Thoracic aorta (tissue), 2 donors: ENCODE measurements around the gene HP1BP3. TPM values are rescaled to one million over a fixed set of nuclear protein-coding genes. Genes with fewer than 3 reads are reported as not detected.

Experiments
- ATAC-seq: fragments of 150-250 bp; one replicate; pipeline ENCODE4 v1.8.0; 2017; ENCODE audit warnings: low read depth; ENCODE audit not compliant: insufficient number of reproducible peaks, low FRiP score
- DNase-seq: peaks from one replicate; pipeline ENCODE4 v3.0.0-alpha.2; 2020; ENCODE audit warnings: low spot score
- H3K27ac ChIP-seq, 2 donors: fragments of 200-600 bp; sonication (generic); 1 replicate in 1 of 2; 2 replicates in 1 of 2; pipeline ENCODE4 v1.5.1; 2016; ENCODE audit warnings: mild to moderate bottlenecking in 2 of 2, moderate library complexity in 2 of 2
- H3K27me3 ChIP-seq: fragments of 200-600 bp; sonication (generic); replicated peaks from 2 replicates; pipeline ENCODE4 v1.6.0; 2016; ENCODE audit warnings: mild to moderate bottlenecking; ENCODE audit not compliant: insufficient read depth
- H3K36me3 ChIP-seq: fragments of 200-600 bp; sonication (generic); one replicate; pipeline ENCODE4 v1.5.1; 2016
- H3K4me1 ChIP-seq, 2 donors: fragments of 200-600 bp; sonication (generic); 1 replicate in 1 of 2; 2 replicates in 1 of 2; pipeline versions ENCODE4 v1.5.1 to v1.6.0; 2016; ENCODE audit warnings: low read depth in 2 of 2, mild to moderate bottlenecking in 1 of 2; ENCODE audit not compliant: control insufficient read depth in 1 of 2
- H3K4me3 ChIP-seq: fragments of 200-600 bp; sonication (generic); 2 replicates; pipeline ENCODE4 v1.5.1; 2016; ENCODE audit warnings: mild to moderate bottlenecking
- H3K9me3 ChIP-seq: fragments of 200-600 bp; sonication (generic); 2 replicates; pipeline ENCODE4 v1.5.1; 2016
- total RNA-seq, 2 donors: library from RNA; depleted of rRNA; stranded (reverse); fragments of >200 nt; gene quantifications; one replicate each; pipeline versions ENCODE4 v1.1.0 to v1.2.3, GENCODE V29; 2016
- TF ChIP-seq, protein P1 (sequence below): fragments of 200-600 bp; sonication (generic); IDR thresholded peaks from one replicate; pipeline ENCODE4 v1.5.1; 2019; ENCODE audit warnings: antibody characterized with exemption

Gene HP1BP3
- total RNA-seq, 2 donors from 2014 or later: 186 to 189 TPM

DNA sequence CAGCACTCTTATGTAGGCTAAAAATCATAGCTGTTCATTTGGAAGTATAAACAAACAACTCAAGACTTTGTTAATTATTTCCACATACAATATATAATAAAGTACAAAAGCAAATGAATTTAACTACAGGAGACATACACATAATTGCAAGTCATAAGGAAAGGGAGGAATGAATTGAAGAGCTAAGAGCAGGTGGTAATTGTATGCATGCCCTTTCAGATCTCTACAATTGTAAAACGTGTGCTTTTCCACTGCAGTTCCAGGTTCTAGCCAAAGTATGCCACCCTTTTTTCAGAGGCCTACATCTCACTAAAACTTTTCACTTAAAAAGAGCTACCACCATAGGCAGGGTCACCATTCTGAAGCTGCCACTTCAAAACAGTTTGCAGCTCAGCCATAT is 42.8 kb upstream of the HP1BP3 start:
- TF ChIP-seq, protein P1, sequence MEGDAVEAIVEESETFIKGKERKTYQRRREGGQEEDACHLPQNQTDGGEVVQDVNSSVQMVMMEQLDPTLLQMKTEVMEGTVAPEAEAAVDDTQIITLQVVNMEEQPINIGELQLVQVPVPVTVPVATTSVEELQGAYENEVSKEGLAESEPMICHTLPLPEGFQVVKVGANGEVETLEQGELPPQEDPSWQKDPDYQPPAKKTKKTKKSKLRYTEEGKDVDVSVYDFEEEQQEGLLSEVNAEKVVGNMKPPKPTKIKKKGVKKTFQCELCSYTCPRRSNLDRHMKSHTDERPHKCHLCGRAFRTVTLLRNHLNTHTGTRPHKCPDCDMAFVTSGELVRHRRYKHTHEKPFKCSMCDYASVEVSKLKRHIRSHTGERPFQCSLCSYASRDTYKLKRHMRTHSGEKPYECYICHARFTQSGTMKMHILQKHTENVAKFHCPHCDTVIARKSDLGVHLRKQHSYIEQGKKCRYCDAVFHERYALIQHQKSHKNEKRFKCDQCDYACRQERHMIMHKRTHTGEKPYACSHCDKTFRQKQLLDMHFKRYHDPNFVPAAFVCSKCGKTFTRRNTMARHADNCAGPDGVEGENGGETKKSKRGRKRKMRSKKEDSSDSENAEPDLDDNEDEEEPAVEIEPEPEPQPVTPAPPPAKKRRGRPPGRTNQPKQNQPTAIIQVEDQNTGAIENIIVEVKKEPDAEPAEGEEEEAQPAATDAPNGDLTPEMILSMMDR: no peak
- H3K4me1 ChIP-seq: no peaks in the 10 kb centered on the region
- no peak for ATAC-seq
- H3K4me3 ChIP-seq: no peak overlapping the region
- DNase-seq: no peak
- H3K36me3 ChIP-seq: peaks cover 9% of the 10 kb centered on the region
- no peak overlapping the region for H3K27ac ChIP-seq
- no peaks in the 10 kb centered on the region for H3K27me3 ChIP-seq
- H3K9me3 ChIP-seq: no peaks in the 10 kb centered on the region

- ATAC-seq: no peak
- DNase-seq: no peak
- H3K27me3 ChIP-seq: no peaks in the 10 kb centered on the region
- no peaks in the 10 kb centered on the region for H3K9me3 ChIP-seq
- no peaks in the 10 kb centered on the region for H3K4me1 ChIP-seq
- TF ChIP-seq, protein P1: no peak
- H3K36me3 ChIP-seq: peaks cover 9% of the 10 kb centered on the region
- no peak overlapping the region for H3K4me3 ChIP-seq
- no peak overlapping the region for H3K27ac ChIP-seq
These were observed 42.4 kb upstream of the HP1BP3 start for GRCh38 chr1:20829531-20829930.

DNA sequence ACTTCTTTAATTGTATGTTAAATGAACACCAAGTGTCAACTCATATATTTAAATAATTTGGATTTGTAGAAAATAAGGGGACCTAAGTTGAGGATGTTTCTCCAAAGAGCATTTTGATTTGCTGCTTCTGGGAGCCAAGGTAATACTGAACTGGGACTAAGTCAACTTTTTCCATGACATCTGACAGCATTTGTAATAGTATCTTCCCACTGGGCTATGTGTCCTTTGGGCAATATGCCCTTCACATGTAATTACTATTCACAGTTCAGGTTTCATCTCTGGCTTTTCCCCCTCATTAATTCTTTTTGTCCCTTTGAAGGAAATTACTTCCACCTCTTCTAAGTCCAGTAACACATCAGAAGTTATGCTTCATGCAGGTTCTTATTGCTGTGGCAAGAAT is 36.7 kb upstream of the HP1BP3 start:
- DNase-seq: no peak
- no peak overlapping the region for H3K4me3 ChIP-seq
- peaks cover 8% of the 10 kb centered on the region for H3K36me3 ChIP-seq
- ATAC-seq: no peak
- no peaks in the 10 kb centered on the region for H3K9me3 ChIP-seq
- TF ChIP-seq, protein P1: no peak
- H3K27me3 ChIP-seq: no peaks in the 10 kb centered on the region
- no peak overlapping the region for H3K27ac ChIP-seq
- H3K4me1 ChIP-seq: no peaks in the 10 kb centered on the region

DNA sequence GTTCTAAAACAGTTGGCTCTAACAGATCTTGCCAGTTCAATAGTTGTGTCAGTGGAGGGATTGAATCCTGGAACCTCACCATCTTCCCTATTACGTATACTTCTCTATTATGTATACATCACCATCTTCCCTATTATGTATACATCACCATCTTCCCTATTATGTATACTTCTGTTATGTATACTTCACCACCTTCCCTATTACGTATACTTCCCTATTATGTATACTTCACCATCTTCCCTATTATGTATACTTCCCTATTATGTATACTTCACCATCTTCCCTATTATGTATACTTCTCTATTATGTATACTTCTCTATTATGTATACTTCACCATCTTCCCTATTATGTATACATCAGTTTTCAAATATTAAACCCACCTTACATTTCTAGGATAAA is 34.4 kb upstream of the HP1BP3 start:
- H3K27me3 ChIP-seq: no peaks in the 10 kb centered on the region
- DNase-seq: no peak
- H3K36me3 ChIP-seq: peaks cover 7% of the 10 kb centered on the region
- H3K27ac ChIP-seq: no peak overlapping the region
- no peak overlapping the region for H3K4me3 ChIP-seq
- H3K9me3 ChIP-seq: no peaks in the 10 kb centered on the region
- TF ChIP-seq, protein P1: no peak
- no peak for ATAC-seq
- no peaks in the 10 kb centered on the region for H3K4me1 ChIP-seq

DNA sequence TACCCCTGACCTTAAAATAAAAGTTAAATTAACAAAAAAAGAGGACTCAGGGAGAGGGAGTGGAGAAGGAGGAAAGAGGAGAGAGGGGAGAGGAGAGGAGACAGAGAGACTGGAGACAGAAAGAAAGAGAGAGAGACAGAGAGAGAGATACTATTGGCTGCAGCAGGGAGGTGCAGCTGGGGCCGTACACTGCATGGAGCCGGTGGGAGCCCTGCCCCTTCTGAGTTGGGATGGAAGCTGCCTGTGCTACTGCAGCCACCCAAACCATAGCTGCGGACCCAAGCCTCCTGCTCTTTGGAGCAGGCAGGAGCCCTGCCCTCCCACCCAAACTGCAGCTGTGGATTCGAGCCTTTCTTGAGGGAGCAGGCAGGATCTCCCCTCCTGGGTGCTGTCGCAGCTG is 32.7 kb upstream of the HP1BP3 start:
- Histone ChIP-seq H3K27ac (no peak overlapping the region), H3K4me3 (no peak overlapping the region), H3K27me3 (no peaks in the 10 kb centered on the region), H3K9me3 (no peaks in the 10 kb centered on the region), H3K36me3 (peaks cover 4% of the 10 kb centered on the region), H3K4me1 (no peaks in the 10 kb centered on the region)
- no peak for DNase-seq
- TF ChIP-seq, protein P1: no peak
- ATAC-seq: no peak
